Urothelium cell line (cell line): Measurements from ENCODE around the gene HOXB5.

Experiments
- DNase-seq: peaks from one replicate; pipeline ENCODE4 v3.0.0; 2011; ENCODE audit warnings: low spot score, mixed read lengths
- FAIRE-seq: peaks from 2 replicates; lab custom pipeline; 2011; peaks lifted over from hg19 to GRCh38; lab: Jason Lieb, UNC

Gene HOXB5

DNA sequence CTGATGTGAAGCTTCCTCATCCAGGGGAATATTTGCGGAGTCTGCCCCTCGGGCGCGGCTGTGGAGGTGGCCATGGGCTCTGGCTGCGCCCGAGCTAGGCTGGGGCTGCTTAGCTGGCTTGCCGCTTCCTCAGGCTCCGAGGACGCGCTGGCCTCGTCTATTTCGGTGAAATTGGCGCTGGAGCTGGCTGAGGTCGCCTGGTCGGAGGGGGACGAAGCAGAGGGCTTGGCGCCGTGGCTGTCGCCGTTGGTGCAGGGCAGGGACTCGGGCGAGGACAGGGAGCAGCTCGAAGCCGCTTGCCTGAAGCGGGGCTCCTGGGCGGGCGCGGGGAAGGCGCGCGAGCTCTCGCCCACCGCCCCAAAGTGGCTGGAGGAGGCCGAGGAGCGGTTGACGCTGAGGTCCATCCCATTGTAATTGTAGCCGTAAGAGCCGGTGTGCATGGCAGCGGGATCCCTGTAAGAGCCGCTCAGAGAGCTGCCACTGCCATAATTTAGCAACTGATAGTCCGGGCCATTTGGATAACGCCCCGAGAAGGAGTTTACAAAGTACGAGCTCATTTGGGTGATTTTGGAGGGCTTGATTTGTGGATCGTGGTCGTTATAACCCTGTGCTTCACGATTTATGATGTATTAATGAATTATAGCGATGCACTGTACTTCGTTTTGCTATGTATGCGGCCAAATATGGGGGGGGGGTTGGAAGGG, at the start of gene HOXB5:
Gene HOXB5, minus strand, starts transcription at position 654 of the 704 bp plus-strand sequence. Its CDS starts 97 bp downstream, at position 557.
- DNase-seq: no peak
- FAIRE-seq: no peak

GRCh38 chr17:48642843-48643696, 49.5 kb upstream of the HOXB5 start:
- FAIRE-seq (no peak), DNase-seq (no peak)

- FAIRE-seq (no peak), DNase-seq (no peak)
These were observed 48.7 kb upstream of the HOXB5 start for GRCh38 chr17:48642059-48642842.

GRCh38 chr17:48641541-48642058, 48.0 kb upstream of the HOXB5 start:
- DNase-seq (no peak), FAIRE-seq (no peak)

- no peak for FAIRE-seq
- no peak for DNase-seq
These were observed 47.2 kb upstream of the HOXB5 start for GRCh38 chr17:48640858-48641180.

GRCh38 chr17:48639982-48640857, 46.6 kb upstream of the HOXB5 start:
- DNase-seq (no peak), FAIRE-seq (no peak)

GRCh38 chr17:48639136-48639535, 45.6 kb upstream of the HOXB5 start:
- DNase-seq (no peak), FAIRE-seq (no peak)

GRCh38 chr17:48637323-48638260, 44.0 kb upstream of the HOXB5 start:
- DNase-seq (peak; percentile 75), FAIRE-seq (peak; percentile 89)

DNA sequence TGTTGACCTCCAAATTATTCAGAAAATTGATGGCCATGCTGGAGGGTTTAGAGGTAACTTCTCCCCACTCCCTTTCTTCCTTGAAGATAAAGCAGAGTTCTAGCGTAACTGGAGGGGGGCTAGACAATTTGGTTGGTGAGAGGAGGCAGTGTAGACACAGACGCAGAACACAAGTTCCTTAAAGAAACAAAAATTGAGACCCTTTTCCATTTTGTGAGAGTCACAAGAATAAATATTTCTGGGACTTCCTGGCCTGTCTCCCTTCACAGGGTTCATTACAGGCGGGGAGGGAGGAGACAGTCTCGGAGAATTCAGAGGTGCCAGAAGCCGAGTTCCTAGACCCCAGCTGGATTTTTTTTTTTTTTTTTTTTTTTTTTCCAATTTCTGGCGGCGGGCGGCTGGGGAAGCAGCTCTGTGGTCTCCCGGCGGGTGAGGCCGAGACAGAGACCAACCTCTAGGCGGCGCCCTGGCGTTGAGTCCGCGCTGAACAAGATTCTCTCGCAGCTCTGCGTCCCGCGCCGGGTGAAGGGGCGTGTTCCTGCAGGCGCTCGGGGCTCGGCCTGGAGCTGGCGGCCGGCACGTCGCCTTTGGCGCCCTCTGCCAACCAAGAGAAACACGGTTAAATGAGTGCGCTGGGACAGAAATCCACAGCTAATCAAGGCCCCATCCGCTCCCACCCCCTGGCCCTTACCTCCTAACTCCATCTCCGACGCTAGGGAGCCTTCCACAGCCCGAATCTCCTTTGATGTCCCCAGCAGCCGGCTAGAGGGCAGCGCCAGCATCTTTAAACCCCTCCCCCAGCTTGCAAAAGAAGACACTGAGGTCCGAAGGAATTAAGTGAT, 42.8 kb upstream of the HOXB5 start:
- FAIRE-seq (no peak), DNase-seq (no peak)

DNA sequence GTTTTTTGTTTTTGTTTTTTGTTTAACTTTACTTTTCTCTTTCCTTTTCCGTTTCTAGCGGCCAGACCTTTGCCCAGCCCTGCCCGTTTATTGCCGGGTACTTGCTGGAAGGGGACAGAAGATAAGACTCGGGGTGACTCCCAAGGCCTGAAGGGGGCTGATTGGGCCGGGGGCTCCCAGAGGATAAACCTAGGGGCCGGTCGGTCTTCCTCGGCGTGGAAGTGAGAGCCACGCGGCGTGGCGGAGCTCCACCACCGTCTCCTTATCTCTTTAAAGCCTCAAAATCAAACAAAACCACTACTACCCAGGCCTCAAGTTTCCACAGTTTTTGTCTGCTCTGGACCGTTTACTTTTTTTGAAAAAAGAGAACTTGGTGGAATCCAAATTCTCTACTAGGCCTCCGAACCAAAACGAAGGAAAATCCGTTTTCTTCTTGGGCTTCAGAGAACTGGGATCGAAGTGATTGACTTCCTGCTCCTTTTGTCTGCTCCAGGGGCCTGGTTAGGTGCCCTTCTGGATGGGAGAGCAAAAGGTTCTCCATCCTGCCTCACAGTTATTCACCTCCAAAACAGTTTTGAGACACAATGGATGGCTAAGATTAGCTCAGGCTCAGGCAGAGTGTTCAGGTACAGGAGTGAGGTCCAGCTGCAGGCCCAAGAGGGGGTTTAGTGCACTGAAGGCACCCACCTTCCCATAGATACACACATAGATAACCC, 41.1 kb upstream of the HOXB5 start:
- no peak for FAIRE-seq

DNA sequence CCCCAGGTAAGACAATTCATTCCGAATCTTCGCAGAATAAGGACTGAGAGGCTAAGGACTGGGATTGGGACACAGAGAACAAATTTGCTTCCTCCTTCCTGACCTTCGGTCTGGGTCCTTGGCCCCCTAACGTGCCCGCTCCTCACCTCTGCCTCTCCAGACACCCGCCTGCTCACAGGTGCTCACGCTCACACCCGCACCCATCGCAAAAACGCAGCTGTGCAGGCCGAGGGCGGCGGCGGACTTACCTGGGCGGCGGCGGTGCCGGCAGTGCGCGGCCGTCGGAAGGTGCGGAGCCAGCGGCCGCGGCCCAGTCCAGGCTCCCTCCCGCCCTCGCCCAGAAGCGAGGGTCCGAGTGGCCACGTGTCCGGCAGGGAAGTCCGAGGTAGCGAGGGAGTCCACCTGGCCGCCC, 39.7 kb upstream of the HOXB5 start:
- DNase-seq (no peak), FAIRE-seq (no peak)

More for the DNA sequence above, 41.1 kb upstream of the HOXB5 start:
- DNase-seq: no peak

DNA sequence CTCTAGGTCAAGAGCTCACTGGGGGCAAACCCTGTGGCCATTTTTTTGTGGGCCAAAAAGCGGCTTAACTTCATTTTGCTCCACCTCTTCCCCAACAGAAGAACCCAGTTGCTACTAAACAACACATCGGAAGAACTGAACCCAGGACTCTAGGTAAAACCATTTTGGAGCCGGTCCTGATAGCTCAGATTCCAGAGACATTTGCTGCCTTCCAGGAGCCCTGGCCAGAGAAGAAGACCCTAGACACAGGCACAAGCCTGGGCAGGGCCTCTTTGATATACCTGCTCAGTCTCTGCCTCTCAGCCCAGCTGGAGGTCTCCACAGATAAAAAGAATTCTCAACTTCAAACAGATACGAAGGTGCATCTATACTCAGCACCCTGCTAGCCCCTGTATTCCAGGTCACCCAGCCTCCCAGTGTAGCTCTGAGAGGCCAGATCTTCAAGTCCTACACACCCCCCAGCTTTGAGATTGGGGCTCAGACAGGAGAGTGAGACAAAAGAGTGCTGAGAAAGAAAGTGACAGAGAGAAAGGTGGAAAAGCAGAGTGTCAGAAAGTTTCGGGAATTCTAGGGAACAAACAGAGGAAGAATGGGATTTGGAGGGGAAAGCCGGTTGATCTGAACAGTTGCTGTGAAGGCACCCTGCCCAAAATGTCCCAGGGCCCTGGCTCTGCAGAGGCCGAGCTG, 39.1 kb upstream of the HOXB5 start:
- FAIRE-seq (no peak), DNase-seq (no peak)

DNA sequence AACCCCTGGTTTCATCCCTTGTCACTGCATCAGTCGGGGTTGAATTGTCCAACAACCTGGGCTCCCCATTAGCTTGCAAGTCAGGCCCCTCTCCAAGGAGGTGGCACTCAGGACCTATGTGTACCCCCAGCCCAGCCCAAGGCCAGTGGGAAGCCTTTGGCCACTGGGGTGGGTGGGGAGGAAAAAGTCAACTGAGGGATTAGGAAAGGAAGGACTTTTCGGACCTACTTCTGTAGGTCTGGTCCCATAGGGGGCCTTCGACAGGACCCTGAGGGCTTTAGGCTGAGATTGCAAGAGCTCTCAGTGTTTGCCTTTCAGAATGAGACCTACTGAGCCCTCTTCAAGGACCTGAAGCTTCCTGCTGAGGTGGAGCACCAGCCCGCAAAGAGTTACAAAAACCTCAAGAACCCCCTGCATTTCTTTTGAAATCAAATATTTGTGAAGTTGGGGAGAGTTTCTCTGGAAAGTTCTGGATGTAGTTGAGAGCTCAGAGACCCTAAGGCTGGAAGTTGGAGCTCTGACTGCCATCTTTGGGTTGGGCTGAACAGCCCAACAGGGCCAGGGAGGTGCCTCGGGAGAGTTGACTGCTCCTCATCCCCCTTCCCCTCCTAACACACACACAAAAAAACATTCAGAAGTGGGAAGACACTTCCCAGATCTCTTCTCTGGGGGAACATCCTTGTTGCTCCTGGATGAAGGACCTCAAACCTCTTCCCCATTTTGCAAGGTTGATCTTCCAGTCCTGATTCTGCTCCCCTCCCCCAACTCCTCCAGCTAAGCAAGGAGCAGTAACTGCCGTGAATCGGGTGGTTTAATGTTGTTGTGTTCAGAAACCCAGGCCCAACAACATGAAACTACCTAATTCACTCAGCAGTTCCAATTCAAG, 38.4 kb upstream of the HOXB5 start:
- FAIRE-seq (no peak), DNase-seq (no peak)

- FAIRE-seq: no peak
- no peak for DNase-seq
These were observed 37.5 kb upstream of the HOXB5 start for GRCh38 chr17:48630925-48631692.
